Parathyroid adenoma (tissue), 2 donors: ENCODE measurements around the gene HBB.
"Not testable (repeated sequence)": the region's sequence is repeated elsewhere in the genome, so short reads cannot be mapped to it uniquely, and the experiment has no call there.

ENCODE experiments used
- H2AFZ ChIP-seq: fragments of 300-600 bp; sonication (generic); one replicate; pipeline ENCODE4 v1.7.0; 2017; ENCODE audit warnings: antibody characterized with exemption, mild to moderate bottlenecking
- H3K27ac ChIP-seq: fragments of 300-600 bp; sonication (generic); one replicate; pipeline ENCODE4 v1.7.0; 2017
- H3K27me3 ChIP-seq: fragments of 300-600 bp; sonication (generic); one replicate; pipeline ENCODE4 v1.7.0; 2017; ENCODE audit warnings: low read length; ENCODE audit not compliant: control insufficient read depth, insufficient read depth
- H3K36me3 ChIP-seq: fragments of 300-600 bp; sonication (generic); one replicate; pipeline ENCODE4 v1.7.0; 2017; ENCODE audit warnings: low read length; ENCODE audit not compliant: control insufficient read depth, insufficient read depth
- H3K4me1 ChIP-seq: fragments of 300-600 bp; sonication (generic); one replicate; pipeline ENCODE4 v1.7.0; 2017; ENCODE audit warnings: control low read depth
- H3K4me2 ChIP-seq: fragments of 300-600 bp; sonication (generic); one replicate; pipeline ENCODE4 v1.7.0; 2017; ENCODE audit warnings: low read length
- H3K4me3 ChIP-seq: fragments of 300-600 bp; sonication (generic); one replicate; pipeline ENCODE4 v1.7.0; 2017; ENCODE audit warnings: low read depth, low read length
- H3K79me2 ChIP-seq: fragments of 300-600 bp; sonication (generic); one replicate; pipeline ENCODE4 v1.7.0; 2017; ENCODE audit warnings: control low read depth
- H3K9ac ChIP-seq: fragments of 300-600 bp; sonication (generic); one replicate; pipeline ENCODE4 v1.7.0; 2017; ENCODE audit warnings: mild to moderate bottlenecking
- H3K9me3 ChIP-seq: fragments of 300-600 bp; sonication (generic); one replicate; pipeline ENCODE4 v1.7.0; 2017; ENCODE audit warnings: low read length; ENCODE audit not compliant: control insufficient read depth
- CTCF ChIP-seq: fragments of 300-600 bp; sonication (generic); IDR thresholded peaks from one replicate; pipeline ENCODE4 v1.7.0; 2017; ENCODE audit warnings: antibody characterized with exemption, mild to moderate bottlenecking
- donor health status: primary hyperparathyroidism.

Gene HBB

GRCh38 chr11:5251746-5252145, 24.9 kb upstream of the HBB start:
- no peaks in the 10 kb centered on the region for H3K4me1 ChIP-seq
- no peak overlapping the region for H3K4me3 ChIP-seq
- no peak overlapping the region for H2AFZ ChIP-seq
- no peak for TF ChIP-seq CTCF
- H3K9me3 ChIP-seq: no peaks in the 10 kb centered on the region
- no peaks in the 10 kb centered on the region for H3K36me3 ChIP-seq
- H3K79me2 ChIP-seq: no peaks in the 10 kb centered on the region
- no peaks in the 10 kb centered on the region for H3K27me3 ChIP-seq
- no peak overlapping the region for H3K9ac ChIP-seq
- H3K4me2 ChIP-seq: no peak overlapping the region
- no peak overlapping the region for H3K27ac ChIP-seq

- H3K4me1 ChIP-seq: no peaks in the 10 kb centered on the region
- no peak overlapping the region for H3K4me3 ChIP-seq
- no peak overlapping the region for H3K27ac ChIP-seq
- H3K79me2 ChIP-seq: no peaks in the 10 kb centered on the region
- no peak overlapping the region for H2AFZ ChIP-seq
- no peaks in the 10 kb centered on the region for H3K36me3 ChIP-seq
- H3K9me3 ChIP-seq: no peaks in the 10 kb centered on the region
- no peak overlapping the region for H3K9ac ChIP-seq
- TF ChIP-seq CTCF: no peak
- H3K27me3 ChIP-seq: no peaks in the 10 kb centered on the region
- no peak overlapping the region for H3K4me2 ChIP-seq
These were observed 23.8 kb upstream of the HBB start for GRCh38 chr11:5250543-5251204.

- H3K4me3 ChIP-seq, H3K4me2 ChIP-seq, H2AFZ ChIP-seq, H3K4me1 ChIP-seq, H3K27ac ChIP-seq, H3K36me3 ChIP-seq, H3K9ac ChIP-seq, H3K9me3 ChIP-seq, H3K79me2 ChIP-seq, H3K27me3 ChIP-seq: not testable (repeated sequence)
These were observed 23.0 kb upstream of the HBB start, which contains the start of gene HBG1 for GRCh38 chr11:5249807-5250396. Gene HBG1, minus strand, starts transcription at chr11:5249857. Its CDS starts 53 bp downstream, at chr11:5249804.

- H3K4me3 ChIP-seq, H3K4me1 ChIP-seq, H3K27ac ChIP-seq, H3K79me2 ChIP-seq, H2AFZ ChIP-seq, H3K9ac ChIP-seq, H3K27me3 ChIP-seq, H3K36me3 ChIP-seq, H3K9me3 ChIP-seq, H3K4me2 ChIP-seq: not testable (repeated sequence)
These were observed 21.6 kb upstream of the HBB start for GRCh38 chr11:5248498-5248897.

GRCh38 chr11:5247472-5248192, 20.8 kb upstream of the HBB start:
- Histone ChIP-seq H2AFZ (no peak overlapping the region), H3K79me2 (no peaks in the 10 kb centered on the region), H3K4me3 (no peak overlapping the region), H3K36me3 (no peaks in the 10 kb centered on the region), H3K4me2 (no peak overlapping the region), H3K27ac (no peak overlapping the region), H3K4me1 (no peaks in the 10 kb centered on the region), H3K27me3 (no peaks in the 10 kb centered on the region), H3K9me3 (no peaks in the 10 kb centered on the region), H3K9ac (no peak overlapping the region)
- TF ChIP-seq CTCF: no peak
